Right ventricle myocardium superior (tissue), 1 donor: ENCODE measurements around the gene ADPRS. TPM values are rescaled to one million over a fixed set of nuclear protein-coding genes. Genes with fewer than 3 reads are reported as not detected.

Experiments used
- ATAC-seq: fragments of 200-7000 bp; cut with Tn5 transposase; one replicate; pipeline ENCODE4 v1.9.1; 2020; ENCODE audit warnings: mild to moderate bottlenecking; ENCODE audit not compliant: poor library complexity
- DNase-seq: peaks from one replicate; pipeline ENCODE4 v3.0.0-alpha.2; 2020
- intact Hi-C: fragments of 100-400 bp; cut with DNase I; formaldehyde crosslinking; loops from one replicate; pipeline ENCODE4 v1.11.2; 2022
- total RNA-seq: library from RNA; stranded (reverse); fragmentation: NEBNext Ultra II Directional; extraction: Animal tissue kit (Norgen Biotek cat#: 25700); gene quantifications from one replicate; pipeline ENCODE4 v1.2.1, GENCODE V29; 2021
- donor health status: DM: no; HTN: yes; CAD: no; lungs with severe emphysema.

The ADPRS gene
- total RNA-seq, 1 donor from 2014 or later, result 19.1 TPM

- intact Hi-C loops, result loop anchor here (5.0 to 10.0 kb wide), 3 partner anchors 96 to 323 kb away; no protein-coding TSS in a partner anchor
- DNase-seq (no peak), ATAC-seq (no peak)
These were observed 10.1 kb downstream of the ADPRS start for GRCh38 chr1:36098650-36099365.

DNA sequence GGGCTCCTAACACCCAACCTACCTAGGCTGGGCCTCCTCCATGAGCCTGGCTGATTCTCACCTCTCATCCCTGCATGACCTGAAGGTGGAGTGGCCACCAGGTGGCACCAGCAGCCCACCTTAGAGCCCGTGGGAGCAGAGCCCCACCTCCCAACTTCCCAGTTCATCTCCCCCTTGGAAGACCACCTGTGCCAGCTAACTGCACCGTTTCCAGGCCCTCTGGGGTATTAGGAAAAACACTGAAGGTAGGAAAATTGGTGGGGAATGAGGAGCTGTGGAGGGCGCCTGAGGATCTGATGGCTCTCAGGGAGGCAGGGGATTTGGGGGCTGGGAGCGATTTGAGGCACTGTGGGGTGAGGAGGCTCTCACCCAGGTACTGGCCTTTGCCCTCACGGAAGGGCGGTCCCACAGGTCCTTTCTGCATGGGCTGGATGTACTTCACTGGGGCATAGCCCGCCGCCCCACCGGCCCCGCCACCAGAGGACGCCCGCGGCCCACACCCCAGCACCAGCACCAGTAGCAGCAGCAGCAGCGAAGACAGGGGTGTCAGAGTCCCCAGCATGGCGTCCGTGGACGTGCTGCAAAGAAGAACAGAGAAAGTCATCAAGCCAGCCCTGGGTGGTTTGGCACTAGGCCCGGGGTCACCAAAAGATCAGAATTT is 11.1 kb downstream of the ADPRS start:
- intact Hi-C loops, result loop anchor here (5.0 to 10.0 kb wide), 4 partner anchors 37 to 322 kb away; no protein-coding TSS in a partner anchor
- ATAC-seq (peak; percentile 92), DNase-seq (peak; percentile 89)

DNA sequence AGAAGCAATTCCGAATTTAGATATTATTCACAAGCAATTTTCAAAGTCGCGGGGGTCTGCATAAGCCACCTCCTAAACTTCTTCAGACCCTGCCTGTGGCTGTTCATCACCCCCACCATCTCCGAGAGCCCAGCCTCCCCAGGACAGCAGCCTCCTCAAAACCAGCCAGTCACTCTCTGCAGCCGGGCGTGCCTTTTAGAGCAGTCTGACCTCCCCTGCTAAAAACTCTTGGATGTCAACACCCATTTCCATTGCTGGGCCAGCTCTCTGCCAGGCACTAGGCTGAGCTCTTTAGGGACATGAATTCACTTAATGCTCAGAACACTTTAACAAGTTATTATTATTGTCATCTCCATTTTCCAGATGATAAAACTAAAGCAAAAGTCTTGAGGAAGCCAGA is 11.7 kb downstream of the ADPRS start:
- DNase-seq (no peak), ATAC-seq (no peak)
- intact Hi-C loops, result loop anchor here (5.0 kb wide), 1 partner anchor 37 kb away; no protein-coding TSS in a partner anchor

- intact Hi-C loops, result loop anchor here (5.0 kb wide), 1 partner anchor 36 kb away; no protein-coding TSS in a partner anchor
- DNase-seq (no peak), ATAC-seq (no peak)
These were observed 12.9 kb downstream of the ADPRS start for GRCh38 chr1:36101546-36101945.

- intact Hi-C loops, result no loop called here
- ATAC-seq (no peak), DNase-seq (no peak)
These were observed 17.6 kb downstream of the ADPRS start for GRCh38 chr1:36106269-36106668.

GRCh38 chr1:36107394-36107793 is 18.7 kb downstream of the ADPRS start:
- no peak for ATAC-seq
- DNase-seq, result no peak
- intact Hi-C loops, result no loop called here

DNA sequence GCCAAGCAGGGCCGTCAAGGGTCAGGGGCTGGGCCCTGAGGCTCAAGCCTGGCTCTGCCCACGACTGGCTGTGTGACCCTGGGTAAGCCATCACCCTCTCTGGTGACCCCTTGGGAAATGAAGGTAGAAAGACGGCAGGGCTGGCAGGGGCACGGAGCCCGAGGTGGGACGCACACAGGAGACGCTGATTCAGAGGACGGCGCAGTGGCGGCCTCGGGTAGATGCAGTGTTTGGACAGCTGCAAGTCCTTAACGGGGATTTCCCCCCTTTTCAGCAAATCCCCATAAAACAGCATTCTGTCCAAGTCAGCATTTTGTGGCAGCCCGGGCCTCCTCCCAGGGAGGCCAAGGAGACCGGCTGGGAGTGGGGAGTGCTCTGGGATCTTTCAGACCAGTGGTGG is 19.6 kb downstream of the ADPRS start:
- DNase-seq, result no peak
- ATAC-seq, result no peak
- intact Hi-C loops, result no loop called here

DNA sequence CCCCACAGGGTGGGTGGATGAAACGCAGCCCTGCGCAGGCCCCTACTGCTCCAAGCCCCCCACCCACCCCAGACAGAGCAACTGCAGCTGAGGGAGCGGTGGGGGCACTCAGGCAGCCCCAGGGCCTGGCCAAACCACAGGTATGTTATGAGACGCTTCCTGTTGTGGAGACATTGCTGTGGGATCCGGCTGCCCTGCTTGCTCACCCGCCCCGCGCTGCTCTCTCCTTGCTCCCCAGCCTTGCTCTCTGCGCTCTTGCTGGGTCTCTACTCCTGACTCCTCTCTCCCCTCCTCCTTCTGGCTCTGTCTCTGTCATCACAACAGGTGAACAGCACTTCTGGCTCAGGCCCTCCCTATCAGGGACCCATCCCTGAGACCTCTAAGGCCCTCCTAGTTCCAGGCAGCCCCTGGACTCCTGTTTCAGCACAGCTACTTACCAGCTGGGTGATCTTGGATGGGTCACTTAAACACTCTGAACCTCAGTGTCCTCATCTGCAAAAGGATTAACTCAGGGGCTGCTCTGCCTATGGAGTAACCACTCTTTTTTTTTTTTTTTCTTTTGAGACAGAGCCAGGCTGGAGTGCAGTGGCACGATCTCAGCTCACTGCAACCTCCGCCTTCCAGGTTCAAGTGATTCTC is 20.5 kb downstream of the ADPRS start:
- DNase-seq, result no peak
- intact Hi-C loops, result no loop called here
- no peak for ATAC-seq

- intact Hi-C loops, result no loop called here
- no peak for DNase-seq
- no peak for ATAC-seq
These were observed 22.5 kb downstream of the ADPRS start for GRCh38 chr1:36111151-36111550.

GRCh38 chr1:36112823-36113222 is 24.1 kb downstream of the ADPRS start:
- intact Hi-C loops, result no loop called here
- no peak for DNase-seq
- ATAC-seq, result no peak

DNA sequence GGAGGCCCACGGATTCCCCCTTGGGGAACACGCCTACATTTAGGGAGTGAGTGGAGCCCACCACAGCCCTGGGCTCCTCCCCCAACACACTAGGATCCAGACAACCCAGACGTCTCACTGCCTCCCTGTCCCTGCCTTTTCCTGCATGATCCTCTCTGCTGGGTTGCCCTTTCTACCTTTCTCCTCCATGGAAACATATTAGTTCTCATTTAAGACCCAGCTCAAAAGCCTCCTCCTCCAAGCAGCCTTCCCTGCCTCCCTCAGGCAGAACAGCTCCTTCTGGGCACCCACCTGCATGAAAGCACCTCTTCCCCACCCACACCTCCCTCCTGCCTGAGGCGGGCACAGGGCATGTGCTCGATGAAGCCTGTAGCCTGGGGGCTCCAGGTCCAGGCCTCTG is 25.7 kb downstream of the ADPRS start:
- ATAC-seq (no peak), DNase-seq (no peak)
- intact Hi-C loops, result no loop called here

GRCh38 chr1:36115200-36115669 is 26.5 kb downstream of the ADPRS start:
- DNase-seq (peak; percentile 58), ATAC-seq (peak; percentile 44)

DNA sequence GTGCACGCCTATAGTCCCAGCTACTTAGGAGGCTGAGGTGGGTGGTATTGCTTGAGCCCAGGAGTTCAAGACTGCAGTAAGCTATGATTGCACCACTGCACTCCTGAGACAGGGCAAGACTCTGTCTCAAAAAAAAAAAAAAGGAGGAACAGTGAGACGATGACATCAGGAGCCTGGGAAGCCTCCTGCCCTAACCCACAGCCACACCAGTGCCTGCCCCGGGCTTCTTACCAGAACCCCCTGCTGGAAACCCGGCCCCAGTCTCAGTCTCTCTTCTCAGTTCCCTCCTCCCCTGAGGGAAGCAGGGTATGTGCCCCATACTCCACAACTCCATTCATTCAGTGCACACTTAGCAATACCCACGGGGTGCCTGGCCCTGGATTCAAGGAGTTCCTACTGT is 27.2 kb downstream of the ADPRS start:
- intact Hi-C loops, result no loop called here
- ATAC-seq (peak; percentile 47), DNase-seq (no peak)

More at GRCh38 chr1:36115200-36115669, 26.5 kb downstream of the ADPRS start:
- intact Hi-C loops, result no loop called here

DNA sequence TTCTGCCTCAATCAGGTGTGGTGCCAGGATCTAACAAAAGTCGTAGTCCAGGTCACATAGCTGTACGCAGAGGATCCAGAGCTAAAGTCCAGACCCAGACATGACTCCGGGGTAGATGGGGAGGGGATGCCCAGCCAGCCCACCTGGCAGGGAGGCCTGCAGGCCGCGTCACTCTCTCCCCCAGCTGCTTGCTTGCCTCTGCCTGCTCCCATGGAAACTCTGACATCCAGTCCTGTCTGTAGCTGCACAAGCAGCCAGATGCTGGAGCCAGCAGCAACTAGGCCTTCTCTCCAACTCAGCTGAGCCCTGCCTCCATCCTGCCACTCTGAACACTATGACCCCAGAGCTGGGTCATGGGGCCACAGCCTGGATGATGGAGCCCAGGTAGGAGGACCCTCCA is 28.2 kb downstream of the ADPRS start:
- intact Hi-C loops, result no loop called here
- DNase-seq, result no peak
- no peak for ATAC-seq

DNA sequence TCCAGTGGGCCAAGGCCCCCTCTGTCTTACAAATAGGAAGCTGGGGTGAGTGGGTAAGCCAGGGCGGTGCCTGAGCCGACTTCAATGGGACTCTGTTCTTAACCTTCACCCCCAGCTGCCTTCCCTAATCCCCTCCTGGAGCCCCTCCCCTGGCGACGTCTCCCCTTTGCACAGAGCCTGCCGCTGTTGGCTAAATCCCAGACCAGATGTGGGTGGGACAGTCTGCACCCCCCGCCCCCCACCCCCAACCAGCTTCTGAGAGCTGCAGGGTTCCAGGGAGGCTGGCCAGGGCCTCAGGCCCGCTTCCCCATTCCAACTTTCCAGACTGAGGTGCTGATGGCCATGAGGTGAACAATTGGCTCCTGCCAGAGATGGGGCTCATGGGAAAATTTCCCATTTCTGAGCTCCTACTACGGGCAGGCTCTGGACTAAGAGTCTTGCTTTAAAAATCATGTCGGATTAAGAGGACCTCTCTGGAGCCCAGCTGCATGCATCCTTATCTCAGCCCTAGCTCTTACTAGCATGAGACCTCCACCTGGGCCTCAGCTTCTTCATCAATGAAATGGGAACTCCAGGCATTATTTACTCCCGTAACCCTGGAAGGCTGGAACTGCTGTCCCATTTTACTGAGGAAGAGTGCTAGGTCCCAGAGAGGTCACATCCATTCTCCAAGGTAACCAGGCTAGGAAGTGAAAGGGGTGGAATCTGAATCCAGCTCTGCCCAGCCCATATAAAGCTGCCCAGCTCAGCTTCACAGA is 29.9 kb downstream of the ADPRS start:
- intact Hi-C loops, result no loop called here
- DNase-seq (no peak), ATAC-seq (no peak)

DNA sequence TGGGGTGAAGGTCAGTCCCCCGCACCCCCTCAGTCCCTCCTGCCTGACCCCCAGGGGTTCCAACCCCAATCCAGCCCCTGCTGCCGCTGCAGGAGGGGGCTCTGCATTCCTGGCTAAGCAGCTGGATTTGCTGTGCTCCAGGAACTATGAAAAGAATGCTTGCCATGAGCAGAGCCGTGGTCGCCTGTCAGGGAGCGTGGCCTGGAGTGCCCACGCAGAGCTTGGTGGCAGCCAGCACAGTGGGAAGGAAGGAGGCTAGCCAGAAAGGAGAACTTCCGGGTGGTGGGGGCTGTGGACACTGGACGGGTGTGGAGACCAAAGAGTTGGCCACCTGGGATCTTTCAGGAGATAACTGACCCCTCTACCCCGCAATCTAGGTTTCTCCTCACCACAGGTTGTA is 30.8 kb downstream of the ADPRS start:
- ATAC-seq, result no peak
- intact Hi-C loops, result no loop called here
- DNase-seq, result no peak

DNA sequence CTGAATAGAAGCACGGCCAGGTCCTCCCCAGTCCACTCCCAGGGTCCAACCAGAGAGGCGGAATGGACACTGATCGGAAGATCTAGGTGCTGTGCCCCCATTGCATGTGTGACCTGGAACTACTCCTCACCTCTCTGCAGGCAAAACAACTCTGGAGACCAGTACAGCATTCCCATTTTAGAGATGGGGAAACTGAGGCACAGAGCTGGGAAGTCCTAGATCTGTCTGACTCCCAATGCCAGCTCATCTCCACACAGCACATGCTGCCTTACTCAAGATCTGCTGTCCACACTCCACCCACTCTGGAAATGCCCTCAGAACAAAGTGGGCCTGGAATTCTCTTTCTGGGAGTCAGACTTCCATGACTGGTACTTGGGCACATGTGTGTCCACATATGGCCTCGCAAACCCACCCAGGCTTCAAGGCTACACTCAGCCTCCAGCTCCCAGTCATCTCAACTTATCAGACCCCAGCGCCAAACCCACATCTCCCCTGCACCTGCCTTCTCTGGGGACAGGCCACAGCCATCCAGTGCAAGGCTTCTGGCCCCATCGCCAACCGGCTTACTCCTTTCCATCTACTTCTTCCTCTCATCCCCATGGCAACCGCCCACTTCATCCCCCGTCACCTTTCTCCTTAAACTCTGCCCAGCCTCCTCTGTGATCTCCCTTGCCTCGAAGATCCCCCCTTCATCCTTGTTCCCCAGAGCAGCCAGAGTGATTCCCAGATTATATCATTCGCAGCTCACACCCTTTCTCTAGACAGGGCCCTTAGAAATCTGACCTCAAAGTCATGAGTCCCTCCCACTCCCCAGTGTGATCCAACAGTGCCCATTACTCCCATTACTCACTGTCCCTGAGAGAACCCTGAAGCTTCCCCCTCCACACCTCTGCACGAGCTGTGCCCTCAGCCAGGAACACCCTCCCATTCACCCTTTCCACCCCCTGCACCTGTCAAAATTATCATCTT is 33.7 kb downstream of the ADPRS start:
- no peak for ATAC-seq
- intact Hi-C loops, result no loop called here
- DNase-seq, result no peak

DNA sequence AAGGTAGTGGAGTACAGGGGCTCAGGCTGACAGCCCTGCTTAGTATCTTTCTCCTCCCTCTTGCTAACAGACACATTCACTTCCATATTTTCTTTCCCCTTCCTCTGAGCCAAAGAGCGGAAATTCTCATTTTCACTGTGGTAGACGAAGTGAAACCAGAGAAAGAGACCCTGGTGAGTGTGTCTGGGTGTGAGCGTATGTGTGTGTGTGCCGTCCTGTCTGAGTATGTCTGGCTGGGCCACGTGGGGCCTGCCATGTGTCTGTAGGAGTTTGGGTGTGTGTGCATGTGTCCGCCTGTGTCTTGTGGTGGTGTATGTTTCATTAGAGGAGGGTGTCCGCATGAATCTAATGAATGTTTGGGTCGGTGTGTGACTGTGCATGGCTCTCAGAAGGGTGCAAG is 34.7 kb downstream of the ADPRS start:
- intact Hi-C loops, result no loop called here
- ATAC-seq, result peak; percentile 54
- DNase-seq, result peak; percentile 65
